H9 (cell line): ENCODE measurements around the gene CISD3. TPM values are rescaled to one million over a fixed set of nuclear protein-coding genes. Genes with fewer than 3 reads are reported as not detected.

ENCODE experiments used
- DNase-seq: peaks from one replicate; pipeline ENCODE4 v3.0.0-alpha.2; 2017
- H2AFZ ChIP-seq: one replicate; pipeline ENCODE4 v1.6.1; 2013; ENCODE audit warnings: mild to moderate bottlenecking, low read length, control low read depth, moderate library complexity
- H2AK5ac ChIP-seq: 2 replicates; pipeline ENCODE4 v1.6.1; 2013; ENCODE audit warnings: low read length, control low read depth, mixed read lengths; ENCODE audit not compliant: insufficient read length
- H2BK120ac ChIP-seq: one replicate; pipeline ENCODE4 v1.6.1; 2013; ENCODE audit warnings: low read depth, mild to moderate bottlenecking, low read length, control low read depth, inconsistent platforms; ENCODE audit not compliant: poor library complexity, severe bottlenecking
- H2BK12ac ChIP-seq: 2 replicates; pipeline ENCODE4 v1.6.1; 2013; ENCODE audit warnings: low read length, control low read depth, mixed read lengths, low read depth; ENCODE audit not compliant: insufficient read length
- H2BK15ac ChIP-seq: 2 replicates; pipeline ENCODE4 v1.6.1; 2013; ENCODE audit warnings: low read depth, low read length, control low read depth
- H2BK20ac ChIP-seq: one replicate; pipeline ENCODE4 v1.6.1; 2013; ENCODE audit warnings: low read depth, mild to moderate bottlenecking, low read length, control low read depth, inconsistent platforms; ENCODE audit not compliant: poor library complexity, severe bottlenecking
- H2BK5ac ChIP-seq: 2 replicates; pipeline ENCODE4 v1.6.1; 2013; ENCODE audit warnings: low read length, control low read depth, mixed read lengths; ENCODE audit not compliant: insufficient read length
- H3K14ac ChIP-seq: 2 replicates; pipeline ENCODE4 v1.6.1; 2013; ENCODE audit warnings: low read length, control low read depth; ENCODE audit not compliant: insufficient read depth
- H3K18ac ChIP-seq: 2 replicates; pipeline ENCODE4 v1.6.1; 2013; ENCODE audit warnings: low read depth, mild to moderate bottlenecking, mixed read lengths, low read length, control low read depth; ENCODE audit not compliant: insufficient read length
- H3K23ac ChIP-seq: 2 replicates; pipeline ENCODE4 v1.6.1; 2013; ENCODE audit warnings: low read length, control low read depth, mixed read lengths, low read depth; ENCODE audit not compliant: insufficient read length
- H3K23me2 ChIP-seq: 2 replicates; pipeline ENCODE4 v1.6.1; 2013; ENCODE audit warnings: low read depth, mild to moderate bottlenecking, mixed read lengths, low read length, control low read depth; ENCODE audit not compliant: insufficient read length, poor library complexity, severe bottlenecking
- H3K27ac ChIP-seq: 2 replicates; pipeline ENCODE4 v1.5.1; 2013; ENCODE audit warnings: low read length, control low read depth, mixed read lengths, low read depth; ENCODE audit not compliant: insufficient read length
- H3K27me3 ChIP-seq: 2 replicates; pipeline ENCODE4 v1.6.1; 2013; ENCODE audit warnings: low read length, control low read depth, inconsistent platforms; ENCODE audit not compliant: insufficient read depth
- H3K4ac ChIP-seq: 2 replicates; pipeline ENCODE4 v1.6.1; 2013; ENCODE audit warnings: low read depth, mild to moderate bottlenecking, control low read depth, inconsistent platforms, low read length, moderate library complexity
- H3K4me1 ChIP-seq: 2 replicates; pipeline ENCODE4 v1.6.1; 2013; ENCODE audit warnings: low read length, control low read depth, inconsistent platforms; ENCODE audit not compliant: insufficient read depth
- H3K4me2 ChIP-seq: 2 replicates; pipeline ENCODE4 v1.6.1; 2013; ENCODE audit warnings: low read length, control low read depth, mixed read lengths; ENCODE audit not compliant: insufficient read length, insufficient read depth
- H3K56ac ChIP-seq: 2 replicates; pipeline ENCODE4 v1.6.1; 2013; ENCODE audit warnings: low read depth, mild to moderate bottlenecking, mixed read lengths, low read length, control low read depth; ENCODE audit not compliant: insufficient read length
- H3K79me1 ChIP-seq: 2 replicates; pipeline ENCODE4 v1.6.1; 2013; ENCODE audit warnings: low read depth, mild to moderate bottlenecking, moderate library complexity, low read length, control low read depth, inconsistent platforms; ENCODE audit not compliant: insufficient read depth, poor library complexity, severe bottlenecking
- H3K79me2 ChIP-seq: 2 replicates; pipeline ENCODE4 v1.6.1; 2013; ENCODE audit warnings: low read length, control low read depth, inconsistent platforms; ENCODE audit not compliant: insufficient read depth
- H3K9ac ChIP-seq: 2 replicates; pipeline ENCODE4 v1.6.1; 2013; ENCODE audit warnings: low read length, control low read depth, mixed read lengths; ENCODE audit not compliant: insufficient read length; ENCODE audit errors: extremely low read depth
- H3K9me3 ChIP-seq: one replicate; pipeline ENCODE4 v1.6.1; 2013; ENCODE audit warnings: low read depth, low read length, inconsistent platforms; ENCODE audit not compliant: control insufficient read depth
- H3T11ph ChIP-seq: one replicate; pipeline ENCODE4 v1.6.1; 2013; ENCODE audit warnings: mild to moderate bottlenecking, low read length, control low read depth, inconsistent platforms
- H4K20me1 ChIP-seq: one replicate; pipeline ENCODE4 v1.6.1; 2013; ENCODE audit not compliant: control insufficient read depth, insufficient read length, insufficient read depth
- H4K5ac ChIP-seq: 2 replicates; pipeline ENCODE4 v1.6.1; 2013; ENCODE audit warnings: low read depth, mild to moderate bottlenecking, mixed read lengths, low read length, control low read depth; ENCODE audit not compliant: insufficient read length
- H4K8ac ChIP-seq: replicated peaks from 2 replicates; pipeline ENCODE4 v1.6.1; 2013; ENCODE audit warnings: low read length, control low read depth, mixed read lengths, low read depth; ENCODE audit not compliant: insufficient read length
- H4K91ac ChIP-seq: 2 replicates; pipeline ENCODE4 v1.6.1; 2013; ENCODE audit warnings: low read depth, mild to moderate bottlenecking, moderate library complexity, mixed read lengths, low read length, control low read depth; ENCODE audit not compliant: insufficient read length
- H3K27ac Mint-ChIP-seq, 3 experiments: 2 replicates in 2 of 3; 3 replicates in 1 of 3; pipeline ENCODE4 v1.8.0; 2020 to 2021; ENCODE audit warnings: mixed read lengths in 3 of 3, mild to moderate bottlenecking in 1 of 3, moderate library complexity in 1 of 3
- H3K27me3 Mint-ChIP-seq: 2 replicates; pipeline ENCODE4 v1.8.0; 2021; ENCODE audit warnings: low read depth, mild to moderate bottlenecking, moderate library complexity, mixed read lengths
- H3K36me3 Mint-ChIP-seq, 3 experiments: 2 replicates in 2 of 3; 3 replicates in 1 of 3; pipeline ENCODE4 v1.8.0; 2020 to 2021; ENCODE audit warnings: low read depth in 3 of 3, mixed read lengths in 3 of 3; ENCODE audit not compliant: insufficient read depth in 1 of 3
- H3K4me1 Mint-ChIP-seq, 2 experiments: 2 replicates each; pipeline ENCODE4 v1.8.0; 2020; ENCODE audit warnings: mixed read lengths in 2 of 2
- H3K4me3 Mint-ChIP-seq, 2 experiments: 2 replicates in 1 of 2; 3 replicates in 1 of 2; pipeline ENCODE4 v1.8.0; 2020 to 2021; ENCODE audit warnings: mild to moderate bottlenecking in 2 of 2, mixed read lengths in 2 of 2, moderate library complexity in 1 of 2
- H3K9me3 Mint-ChIP-seq, 2 experiments: 2 replicates in 1 of 2; 3 replicates in 1 of 2; pipeline ENCODE4 v1.8.0; 2020; ENCODE audit warnings: mild to moderate bottlenecking in 2 of 2, mixed read lengths in 2 of 2, moderate library complexity in 1 of 2
- CTCF ChIP-seq: fragments of 200-600 bp; sonication (generic); conservative IDR thresholded peaks from 3 replicates; pipeline ENCODE4 v1.8.0; 2021; ENCODE audit warnings: antibody characterized with exemption, mild to moderate bottlenecking
- WGBS: extraction: QIAGEN DNeasy Blood & Tissue Kit; methylation state at CpG from one replicate; pipeline ENCODE4 v1.1.7; 2013; ENCODE audit warnings: missing lambda C conversion rate, low lambda C conversion rate, mixed read lengths; ENCODE audit not compliant: insufficient read length; ENCODE audit errors: extremely low coverage; 5-methylcytosine and 5-hydroxymethylcytosine counted together
- total RNA-seq: library from RNA; stranded (reverse); gene quantifications from 2 replicates; pipeline ENCODE4 v1.2.1, GENCODE V29; 2021

CISD3 gene
- total RNA-seq, 1 experiment from 2014 or later, result 10.7 TPM

- Histone ChIP-seq H2BK12ac (no peak overlapping the region), H3K79me1 (no peaks in the 10 kb centered on the region), H3K9ac (no peak overlapping the region), H3K56ac (no peak overlapping the region), H3K79me2 (no peaks in the 10 kb centered on the region), H2BK20ac (no peak overlapping the region), H2BK120ac (no peak overlapping the region), H3K18ac (no peak overlapping the region), H4K5ac (no peak overlapping the region), H3K23ac (no peak overlapping the region), H4K20me1 (no peaks in the 10 kb centered on the region), H3K4me2 (no peak overlapping the region), H2AK5ac (no peak overlapping the region), H3K27me3 (peaks cover 11% of the 10 kb centered on the region; the same call in 1 of the 2 replicates), H4K8ac (no peak overlapping the region), H3T11ph (no peak overlapping the region), H2AFZ (no peak overlapping the region), H3K27ac (no peak overlapping the region), H3K4me1 (peaks cover 4% of the 10 kb centered on the region; the same call in 1 of the 2 replicates), H3K4ac (no peak overlapping the region), H3K23me2 (no peaks in the 10 kb centered on the region), H3K14ac (no peak overlapping the region), H2BK15ac (no peak overlapping the region), H2BK5ac (no peak overlapping the region), H4K91ac (no peak overlapping the region), H3K9me3 (no peaks in the 10 kb centered on the region)
- no peak overlapping the region; a peak in 1 of 5 replicates for H3K4me3 Mint-ChIP-seq
- H3K4me1 Mint-ChIP-seq, result peaks cover 37 to 72% of the 10 kb centered on the region in 2 experiments
- WGBS, result no CpG with 5 or more reads among the region's 26 CpGs
- H3K27ac Mint-ChIP-seq, result no peak overlapping the region; a peak in 1 of 7 replicates
- no peak for TF ChIP-seq CTCF
- no peaks in the 10 kb centered on the region for H3K9me3 Mint-ChIP-seq
- H3K36me3 Mint-ChIP-seq, result peaks cover 3 to 13% (median 4%) of the 10 kb centered on the region in 3 experiments; a peak in 6 of 7 replicates
- peaks cover 56% of the 10 kb centered on the region for H3K27me3 Mint-ChIP-seq
- peak; percentile 30 for DNase-seq
These were observed 18.2 kb upstream of the CISD3 start for GRCh38 chr17:38711792-38712571.
